Measurements from ENCODE around the gene KRTAP10-4.

DNA sequence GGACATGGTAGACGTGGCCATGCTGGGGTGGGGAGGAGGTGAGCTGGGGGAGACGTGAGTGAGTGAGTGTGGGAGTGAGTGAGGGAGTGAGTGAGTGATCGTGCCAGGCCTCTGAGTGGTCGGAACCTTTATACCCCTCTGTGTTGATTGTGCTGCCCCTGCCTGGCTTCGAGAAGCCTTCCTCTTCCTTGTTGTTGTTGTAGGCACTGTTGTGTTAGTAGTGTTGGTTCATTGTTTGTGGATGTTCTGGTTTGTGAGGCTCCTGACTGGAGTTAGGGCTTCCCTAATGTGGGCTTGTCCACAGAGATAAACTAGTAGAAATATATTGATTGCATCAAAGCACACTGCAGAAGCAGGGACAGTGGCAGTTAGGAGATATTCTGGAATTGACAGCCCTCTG lies 14.8 kb upstream of the KRTAP10-4 start, which contains the start of gene KRTAP10-3:
- TF ChIP-seq, protein P1, sequence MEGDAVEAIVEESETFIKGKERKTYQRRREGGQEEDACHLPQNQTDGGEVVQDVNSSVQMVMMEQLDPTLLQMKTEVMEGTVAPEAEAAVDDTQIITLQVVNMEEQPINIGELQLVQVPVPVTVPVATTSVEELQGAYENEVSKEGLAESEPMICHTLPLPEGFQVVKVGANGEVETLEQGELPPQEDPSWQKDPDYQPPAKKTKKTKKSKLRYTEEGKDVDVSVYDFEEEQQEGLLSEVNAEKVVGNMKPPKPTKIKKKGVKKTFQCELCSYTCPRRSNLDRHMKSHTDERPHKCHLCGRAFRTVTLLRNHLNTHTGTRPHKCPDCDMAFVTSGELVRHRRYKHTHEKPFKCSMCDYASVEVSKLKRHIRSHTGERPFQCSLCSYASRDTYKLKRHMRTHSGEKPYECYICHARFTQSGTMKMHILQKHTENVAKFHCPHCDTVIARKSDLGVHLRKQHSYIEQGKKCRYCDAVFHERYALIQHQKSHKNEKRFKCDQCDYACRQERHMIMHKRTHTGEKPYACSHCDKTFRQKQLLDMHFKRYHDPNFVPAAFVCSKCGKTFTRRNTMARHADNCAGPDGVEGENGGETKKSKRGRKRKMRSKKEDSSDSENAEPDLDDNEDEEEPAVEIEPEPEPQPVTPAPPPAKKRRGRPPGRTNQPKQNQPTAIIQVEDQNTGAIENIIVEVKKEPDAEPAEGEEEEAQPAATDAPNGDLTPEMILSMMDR (IDR thresholded peaks at IDR 0.05; ENCODE audit: low read depth, low read length, missing input control), result no peak
- TF ChIP-seq YY1 (IDR thresholded peaks at IDR 0.05) (no peak), HNF4A (conservative IDR thresholded peaks at IDR 0.05) (no peak), JUND (IDR thresholded peaks at IDR 0.05) (no peak), RAD21 (IDR thresholded peaks at IDR 0.05) (no peak), RXRA (IDR thresholded peaks at IDR 0.05) (no peak), SP1 (IDR thresholded peaks at IDR 0.05) (no peak), EGR1 (IDR thresholded peaks at IDR 0.05; ENCODE audit: low read depth in 2 of 2) (no peak), FOXA1 (IDR thresholded peaks at IDR 0.05) (no peak)
- TF ChIP-seq, protein P2, sequence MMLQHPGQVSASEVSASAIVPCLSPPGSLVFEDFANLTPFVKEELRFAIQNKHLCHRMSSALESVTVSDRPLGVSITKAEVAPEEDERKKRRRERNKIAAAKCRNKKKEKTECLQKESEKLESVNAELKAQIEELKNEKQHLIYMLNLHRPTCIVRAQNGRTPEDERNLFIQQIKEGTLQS (IDR thresholded peaks at IDR 0.05), result no peak
- TF ChIP-seq, protein P3, sequence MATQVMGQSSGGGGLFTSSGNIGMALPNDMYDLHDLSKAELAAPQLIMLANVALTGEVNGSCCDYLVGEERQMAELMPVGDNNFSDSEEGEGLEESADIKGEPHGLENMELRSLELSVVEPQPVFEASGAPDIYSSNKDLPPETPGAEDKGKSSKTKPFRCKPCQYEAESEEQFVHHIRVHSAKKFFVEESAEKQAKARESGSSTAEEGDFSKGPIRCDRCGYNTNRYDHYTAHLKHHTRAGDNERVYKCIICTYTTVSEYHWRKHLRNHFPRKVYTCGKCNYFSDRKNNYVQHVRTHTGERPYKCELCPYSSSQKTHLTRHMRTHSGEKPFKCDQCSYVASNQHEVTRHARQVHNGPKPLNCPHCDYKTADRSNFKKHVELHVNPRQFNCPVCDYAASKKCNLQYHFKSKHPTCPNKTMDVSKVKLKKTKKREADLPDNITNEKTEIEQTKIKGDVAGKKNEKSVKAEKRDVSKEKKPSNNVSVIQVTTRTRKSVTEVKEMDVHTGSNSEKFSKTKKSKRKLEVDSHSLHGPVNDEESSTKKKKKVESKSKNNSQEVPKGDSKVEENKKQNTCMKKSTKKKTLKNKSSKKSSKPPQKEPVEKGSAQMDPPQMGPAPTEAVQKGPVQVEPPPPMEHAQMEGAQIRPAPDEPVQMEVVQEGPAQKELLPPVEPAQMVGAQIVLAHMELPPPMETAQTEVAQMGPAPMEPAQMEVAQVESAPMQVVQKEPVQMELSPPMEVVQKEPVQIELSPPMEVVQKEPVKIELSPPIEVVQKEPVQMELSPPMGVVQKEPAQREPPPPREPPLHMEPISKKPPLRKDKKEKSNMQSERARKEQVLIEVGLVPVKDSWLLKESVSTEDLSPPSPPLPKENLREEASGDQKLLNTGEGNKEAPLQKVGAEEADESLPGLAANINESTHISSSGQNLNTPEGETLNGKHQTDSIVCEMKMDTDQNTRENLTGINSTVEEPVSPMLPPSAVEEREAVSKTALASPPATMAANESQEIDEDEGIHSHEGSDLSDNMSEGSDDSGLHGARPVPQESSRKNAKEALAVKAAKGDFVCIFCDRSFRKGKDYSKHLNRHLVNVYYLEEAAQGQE (IDR thresholded peaks at IDR 0.05), result no peak
- TF ChIP-seq, protein P4, sequence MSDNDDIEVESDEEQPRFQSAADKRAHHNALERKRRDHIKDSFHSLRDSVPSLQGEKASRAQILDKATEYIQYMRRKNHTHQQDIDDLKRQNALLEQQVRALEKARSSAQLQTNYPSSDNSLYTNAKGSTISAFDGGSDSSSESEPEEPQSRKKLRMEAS (IDR thresholded peaks at IDR 0.05), result no peak
